ENCODE measurements around the gene FAM110A.

DNA sequence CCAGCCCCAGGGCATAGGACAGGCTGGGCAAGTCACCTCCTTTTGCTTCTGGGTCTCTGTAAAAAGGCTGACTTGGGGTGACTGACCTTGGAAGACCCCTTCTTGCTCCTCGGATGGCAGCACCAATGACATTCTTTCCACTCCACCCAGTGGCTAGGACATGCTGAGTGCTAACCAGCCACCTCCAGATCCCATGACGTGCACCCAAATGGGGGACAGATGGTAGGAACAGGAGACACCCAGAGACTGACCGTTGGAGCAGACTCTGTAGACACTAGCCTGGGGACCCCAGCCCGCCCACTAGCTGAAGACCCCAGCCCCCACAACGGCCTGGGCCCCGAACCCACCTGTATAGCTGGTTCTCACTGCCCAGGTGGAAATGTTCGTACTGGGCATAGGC, 44.3 kb downstream of the FAM110A start:
- TF ChIP-seq CTCF (IDR thresholded peaks at IDR 0.05) (no peak), ZSCAN20 (CRISPR knock-in tag; IDR thresholded peaks at IDR 0.05) (no peak), POLR2A (IDR thresholded peaks at IDR 0.05; ENCODE audit: low read length) (no peak), CEBPB (IDR thresholded peaks at IDR 0.05) (no peak), HOXA7 (CRISPR knock-in tag; IDR thresholded peaks at IDR 0.05) (no peak), EHMT2 (IDR thresholded peaks at IDR 0.05; ENCODE audit: low read depth) (no peak), MAFK (IDR thresholded peaks at IDR 0.05; ENCODE audit: partially characterized antibody) (no peak), CHD4 (IDR thresholded peaks at IDR 0.05; ENCODE audit: borderline replicate concordance) (no peak), PHF8 (IDR thresholded peaks at IDR 0.05; ENCODE audit: borderline replicate concordance, low read depth) (no peak), BCL3 (IDR thresholded peaks at IDR 0.05) (no peak)
- TF ChIP-seq, protein P1, sequence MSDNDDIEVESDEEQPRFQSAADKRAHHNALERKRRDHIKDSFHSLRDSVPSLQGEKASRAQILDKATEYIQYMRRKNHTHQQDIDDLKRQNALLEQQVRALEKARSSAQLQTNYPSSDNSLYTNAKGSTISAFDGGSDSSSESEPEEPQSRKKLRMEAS (IDR thresholded peaks at IDR 0.05): no peak
